SK-N-MC (cell line): ENCODE measurements around the gene HSPA2.

ENCODE experiments used
- EZH2 ChIP-seq: fragments of 200-600 bp; sonication (generic); IDR thresholded peaks from one replicate; pipeline ENCODE4 v1.6.1; 2017; ENCODE audit warnings: antibody characterized with exemption
- POLR2AphosphoS5 ChIP-seq: IDR thresholded peaks from 2 replicates; pipeline ENCODE4 v1.6.1; 2012; ENCODE audit warnings: mild to moderate bottlenecking, low read depth, low read length, borderline replicate concordance

DNA sequence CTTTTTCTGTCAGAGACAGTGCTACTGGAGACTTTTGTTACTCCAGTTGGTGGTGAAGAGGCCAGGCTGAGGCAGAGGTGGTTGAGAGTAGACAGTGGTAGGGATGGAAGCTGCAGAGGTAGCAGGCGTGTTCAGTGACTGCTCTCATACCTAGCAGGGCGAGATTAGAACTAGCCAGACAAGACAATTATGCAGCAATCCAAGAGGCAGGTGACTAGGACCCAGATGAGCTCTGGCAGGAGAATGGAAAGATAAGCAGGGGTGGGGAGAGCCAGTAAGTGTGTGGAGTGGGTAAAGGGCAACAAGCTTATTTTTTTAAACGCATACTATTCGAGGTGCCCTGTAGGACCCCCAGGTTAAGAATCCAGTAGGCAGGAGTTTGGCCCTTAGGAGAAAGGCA is 14.0 kb downstream of the HSPA2 start:
- TF ChIP-seq EZH2, result no peak
- no peak for TF ChIP-seq POLR2AphosphoS5
